Heart left ventricle (tissue), 16 donors: Measurements from ENCODE around the gene MPP4. TPM values are rescaled to one million over a fixed set of nuclear protein-coding genes. Genes with fewer than 3 reads are reported as not detected.

ENCODE experiments used
- ATAC-seq, 4 donors: fragments of 200-7000 bp; cut with Tn5 transposase; one replicate each; pipeline ENCODE4 v1.9.1; 2020 to 2022; ENCODE audit warnings: moderate library complexity in 4 of 4, mild to moderate bottlenecking in 3 of 4, moderate number of reproducible peaks in 1 of 4
- DNase-seq, 5 donors: peaks; one replicate each; pipeline ENCODE4 v3.0.0-alpha.2; 2020
- H3K27ac ChIP-seq, 12 donors: fragments of 200-600 bp; sonication (generic) in 4 of 12; one replicate each; pipeline versions ENCODE4 v1.5.0 to v1.8.0; 2016 to 2022; ENCODE audit warnings: mild to moderate bottlenecking in 2 of 12
- H3K27me3 ChIP-seq, 9 donors: fragments of 200-600 bp; sonication (generic) in 2 of 9; one replicate each; pipeline versions ENCODE4 v1.5.1 to v1.8.0; 2016 to 2022; ENCODE audit warnings: mild to moderate bottlenecking in 3 of 9
- H3K36me3 ChIP-seq, 9 donors: fragments of 200-600 bp; sonication (generic) in 2 of 9; one replicate each; pipeline versions ENCODE4 v1.5.0 to v1.8.0; 2018 to 2022; ENCODE audit warnings: mild to moderate bottlenecking in 2 of 9
- H3K4me1 ChIP-seq, 12 donors: fragments of 200-600 bp; sonication (generic) in 4 of 12; one replicate each; pipeline versions ENCODE4 v1.5.0 to v1.8.0; 2016 to 2022; ENCODE audit warnings: mild to moderate bottlenecking in 3 of 12
- H3K4me3 ChIP-seq, 12 donors: fragments of 200-600 bp; sonication (generic) in 4 of 12; one replicate each; pipeline versions ENCODE4 v1.5.0 to v1.8.0; 2017 to 2022; ENCODE audit warnings: mild to moderate bottlenecking in 9 of 12, moderate library complexity in 4 of 12
- H3K9me3 ChIP-seq, 12 donors: fragments of 200-600 bp; sonication (generic) in 4 of 12; one replicate each; pipeline versions ENCODE4 v1.5.0 to v1.8.0; 2016 to 2022; ENCODE audit warnings: mild to moderate bottlenecking in 1 of 12
- POLR2A ChIP-seq, 2 donors: fragments of 450-650 bp; IDR thresholded peaks; one replicate each; pipeline ENCODE4 v1.6.1; 2017; ENCODE audit warnings: antibody characterized with exemption in 2 of 2, mild to moderate bottlenecking in 2 of 2, moderate library complexity in 2 of 2
- WGBS, 4 donors: extraction: QIAGEN DNeasy Blood & Tissue Kit in 2 of 4; methylation state at CpG; one replicate each; pipeline versions ENCODE4 v1.1.5 to v1.1.7; 2013 to 2018; 5-methylcytosine and 5-hydroxymethylcytosine counted together
- intact Hi-C, 10 donors: fragments of 100-400 bp; cut with DNase I; formaldehyde crosslinking; loops; one replicate each; pipeline versions ENCODE4 v1.11.1 to v1.14.2; 2022
- polyA plus RNA-seq, 2 donors: library from polyadenylated mRNA; stranded (reverse); fragments of 200-250 nt; gene quantifications; one replicate each; pipeline ENCODE4 v1.2.3, GENCODE V29; 2013
- total RNA-seq, 9 donors: library from RNA; depleted of rRNA in 2 of 9; stranded (reverse); fragments of >200 nt in 2 of 9; fragmentation: NEBNext Ultra II Directional in 3 of 9; extraction: Animal tissue kit (Norgen Biotek cat#: 25700) in 3 of 9; gene quantifications; one replicate each; pipeline versions ENCODE4 v1.1.0 to v1.2.4, GENCODE V29; 2016 to 2023
- TF ChIP-seq, protein P1 (sequence below), 12 donors: fragments of 200-600 bp; sonication (generic) in 4 of 12; IDR thresholded peaks; one replicate each; pipeline versions ENCODE4 v1.5.0 to v1.8.0; 2018 to 2022; ENCODE audit warnings: antibody characterized with exemption in 12 of 12, mild to moderate bottlenecking in 5 of 12
- donor health status: ischemic (EF 13 %, LVEDD 7.1; RV severe dilation, severe dysfunction).
- donor health status: healthy with polysubstance abuse.
- donor health status: DM: no; HTN: yes; CAD: no.
- donor health status: DM: no; HTN: no; CAD: no.
- donor health status: ischemic (EF 25% LVEDD 6.9; RV normal size, moderate dysfunction).
- donor health status: ischemic (EF 25% LVEDD 5.7; RV mildly dilated, moderate dysfunction).
- donor health status: healthy.
- donor health status: DM: yes; HTN: yes; CAD: no.
- donor health status: ischemic (EF 35%, LVEDD 5.7; RV mildly dilated, moderate dysfunction).
- donor health status: nonischemic (EF 11% LVEDD 7.7; RV severe dilation, severe dysfunction).
- donor health status: DM: yes; HTN: yes; CAD: no.
- donor health status: PGD.
- donor health status: ischemic (EF 29% LVEDD 5.4; RV normal size, mild dysfunction).
- donor health status: nonischemic (EF 23%, LVEDD 6.1; RV moderate dilation, normal function).

Gene MPP4
- total and polyA plus RNA-seq, 11 donors = 0.24 to 0.25 (median 0.24) TPM; not detected in 8

DNA sequence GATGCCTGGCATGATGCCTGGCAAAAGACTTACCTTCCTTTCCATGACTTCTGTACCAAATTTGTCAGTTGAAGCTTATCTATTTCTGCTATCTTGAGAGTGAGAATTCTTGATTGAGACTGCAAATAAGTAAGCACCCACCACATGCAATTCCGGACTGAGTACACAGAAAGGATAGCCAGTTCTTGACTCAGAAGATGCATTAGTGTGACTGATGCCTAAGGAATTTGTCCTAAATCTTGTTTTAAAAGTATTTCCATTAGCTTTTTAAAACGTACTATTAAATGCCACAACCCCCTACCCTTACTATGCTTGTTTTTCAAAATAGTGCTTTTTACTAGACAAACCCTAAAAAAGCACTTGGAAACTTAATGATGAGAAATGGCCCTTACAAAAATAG lies 545 bp downstream of the MPP4 start:
- Histone ChIP-seq H3K9me3 (no peaks in the 10 kb centered on the region), H3K36me3 (peaks cover 0 to 31% (median 25%) of the 10 kb centered on the region in 9 donors), H3K4me3 (no peak overlapping the region), H3K27ac (peak overlapping the region in 2 of 12 donors; percentile 39 to 42), H3K4me1 (peaks cover 2 to 35% (median 16%) of the 10 kb centered on the region in 12 donors), H3K27me3 (no peaks in the 10 kb centered on the region)
- intact Hi-C loops = no loop called here
- peak in 1 of 4 donors; percentile 46 for ATAC-seq
- DNase-seq = no peak
- TF ChIP-seq, protein P1, sequence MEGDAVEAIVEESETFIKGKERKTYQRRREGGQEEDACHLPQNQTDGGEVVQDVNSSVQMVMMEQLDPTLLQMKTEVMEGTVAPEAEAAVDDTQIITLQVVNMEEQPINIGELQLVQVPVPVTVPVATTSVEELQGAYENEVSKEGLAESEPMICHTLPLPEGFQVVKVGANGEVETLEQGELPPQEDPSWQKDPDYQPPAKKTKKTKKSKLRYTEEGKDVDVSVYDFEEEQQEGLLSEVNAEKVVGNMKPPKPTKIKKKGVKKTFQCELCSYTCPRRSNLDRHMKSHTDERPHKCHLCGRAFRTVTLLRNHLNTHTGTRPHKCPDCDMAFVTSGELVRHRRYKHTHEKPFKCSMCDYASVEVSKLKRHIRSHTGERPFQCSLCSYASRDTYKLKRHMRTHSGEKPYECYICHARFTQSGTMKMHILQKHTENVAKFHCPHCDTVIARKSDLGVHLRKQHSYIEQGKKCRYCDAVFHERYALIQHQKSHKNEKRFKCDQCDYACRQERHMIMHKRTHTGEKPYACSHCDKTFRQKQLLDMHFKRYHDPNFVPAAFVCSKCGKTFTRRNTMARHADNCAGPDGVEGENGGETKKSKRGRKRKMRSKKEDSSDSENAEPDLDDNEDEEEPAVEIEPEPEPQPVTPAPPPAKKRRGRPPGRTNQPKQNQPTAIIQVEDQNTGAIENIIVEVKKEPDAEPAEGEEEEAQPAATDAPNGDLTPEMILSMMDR (IDR thresholded peaks at IDR 0.05) = no peak
- TF ChIP-seq POLR2A (IDR thresholded peaks at IDR 0.05) = no peak
- 52 to 63% (median 56%) methylated on average over 2 of the region's 2 CpGs for WGBS, 4 donors

GRCh38 chr2:201696151-201696659 lies 2.2 kb downstream of the MPP4 start:
- H3K9me3 ChIP-seq = no peaks in the 10 kb centered on the region
- DNase-seq = no peak
- no peak overlapping the region for H3K4me3 ChIP-seq
- WGBS, 4 donors = 37 to 54% (median 43%) methylated on average over 6 of the region's 6 CpGs
- intact Hi-C loops = no loop called here
- peaks cover 2 to 35% (median 16%) of the 10 kb centered on the region in 12 donors for H3K4me1 ChIP-seq
- H3K36me3 ChIP-seq = peaks cover 0 to 14% (median 10%) of the 10 kb centered on the region in 9 donors
- H3K27me3 ChIP-seq = no peaks in the 10 kb centered on the region
- peak overlapping the region in 3 of 12 donors; percentile 7 to 44 (median 17) for H3K27ac ChIP-seq
- TF ChIP-seq, protein P1 (IDR thresholded peaks at IDR 0.05) = no peak
- no peak for TF ChIP-seq POLR2A (IDR thresholded peaks at IDR 0.05)
- ATAC-seq = peak in 3 of 4 donors; percentile 60 to 80 (median 79)

- ATAC-seq = no peak
- no peak for DNase-seq
- 84 to 89% (median 87%) methylated on average over 3 of the region's 3 CpGs for WGBS, 4 donors
- no peak for TF ChIP-seq POLR2A (IDR thresholded peaks at IDR 0.05)
- TF ChIP-seq, protein P1 (IDR thresholded peaks at IDR 0.05) = no peak
- Histone ChIP-seq H3K27ac (no peak overlapping the region), H3K4me3 (no peak overlapping the region), H3K36me3 (no peaks in the 10 kb centered on the region), H3K9me3 (no peaks in the 10 kb centered on the region), H3K27me3 (no peaks in the 10 kb centered on the region), H3K4me1 (no peaks in the 10 kb centered on the region)
- intact Hi-C loops = no loop called here
These were observed 13.3 kb downstream of the MPP4 start for GRCh38 chr2:201685156-201685555.

DNA sequence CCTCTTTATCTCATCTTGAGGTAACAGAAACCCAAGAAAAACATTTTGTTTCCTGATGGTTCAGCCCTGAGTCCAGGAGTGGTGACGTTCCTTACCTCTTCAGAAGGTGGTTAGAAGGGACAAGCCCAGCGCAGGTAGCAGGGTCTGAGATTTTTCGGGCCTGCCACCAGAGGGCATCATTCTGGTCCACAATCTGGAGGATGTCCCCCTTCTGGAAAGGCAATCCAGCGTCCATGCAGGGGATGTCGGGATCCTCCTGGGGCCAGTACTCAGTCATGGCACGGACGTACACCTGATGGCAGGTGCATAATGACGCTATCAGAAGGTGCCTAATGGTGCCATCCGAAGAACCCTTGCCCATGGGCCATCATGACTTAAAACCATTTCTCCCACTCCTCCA lies 17.7 kb downstream of the MPP4 start:
- 37 to 60% (median 43%) methylated on average over 8 to 9 of the region's 9 CpGs for WGBS, 4 donors

More for the DNA sequence above, 17.7 kb downstream of the MPP4 start:
- H3K27me3 ChIP-seq = no peaks in the 10 kb centered on the region
- no peaks in the 10 kb centered on the region for H3K9me3 ChIP-seq
- DNase-seq (no peak), ATAC-seq (no peak)
- no peaks in the 10 kb centered on the region for H3K4me1 ChIP-seq
- H3K36me3 ChIP-seq = no peaks in the 10 kb centered on the region
- H3K4me3 ChIP-seq = no peak overlapping the region
- intact Hi-C loops = no loop called here
- no peak overlapping the region for H3K27ac ChIP-seq
- TF ChIP-seq, protein P1 (IDR thresholded peaks at IDR 0.05) = peak in 7 of 12 donors; percentile 16 to 31 (median 25)
- no peak for TF ChIP-seq POLR2A (IDR thresholded peaks at IDR 0.05)
